Measurements from ENCODE around the gene ZNF385B.
A peak's percentile ranks its signal among the peaks of the same experiment; 100 is the strongest.
"Not testable (repeated sequence)": the region's sequence is repeated elsewhere in the genome, so short reads cannot be mapped to it uniquely, and the experiment has no call there.

ZNF385B gene

DNA sequence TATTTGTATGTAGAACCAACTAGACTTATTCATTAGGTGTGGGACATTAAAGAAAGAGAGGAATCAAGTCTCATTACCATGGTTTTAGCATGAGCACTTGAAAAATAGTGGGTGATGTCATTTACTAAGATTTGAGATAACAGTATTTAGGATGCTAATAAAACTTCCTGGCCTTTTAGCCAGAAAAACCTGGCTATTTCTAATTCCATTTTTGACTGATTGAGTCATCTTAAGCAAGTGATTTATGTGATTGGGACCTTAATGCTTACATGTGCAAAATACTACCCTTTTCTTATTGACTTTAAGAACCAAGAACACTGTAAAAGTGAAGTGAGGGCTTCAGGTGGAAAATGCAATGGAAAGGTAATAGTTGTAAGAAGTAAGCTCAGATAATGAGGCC is 400.0 kb downstream of the ZNF385B start:
- no peak for DNase-seq

DNA sequence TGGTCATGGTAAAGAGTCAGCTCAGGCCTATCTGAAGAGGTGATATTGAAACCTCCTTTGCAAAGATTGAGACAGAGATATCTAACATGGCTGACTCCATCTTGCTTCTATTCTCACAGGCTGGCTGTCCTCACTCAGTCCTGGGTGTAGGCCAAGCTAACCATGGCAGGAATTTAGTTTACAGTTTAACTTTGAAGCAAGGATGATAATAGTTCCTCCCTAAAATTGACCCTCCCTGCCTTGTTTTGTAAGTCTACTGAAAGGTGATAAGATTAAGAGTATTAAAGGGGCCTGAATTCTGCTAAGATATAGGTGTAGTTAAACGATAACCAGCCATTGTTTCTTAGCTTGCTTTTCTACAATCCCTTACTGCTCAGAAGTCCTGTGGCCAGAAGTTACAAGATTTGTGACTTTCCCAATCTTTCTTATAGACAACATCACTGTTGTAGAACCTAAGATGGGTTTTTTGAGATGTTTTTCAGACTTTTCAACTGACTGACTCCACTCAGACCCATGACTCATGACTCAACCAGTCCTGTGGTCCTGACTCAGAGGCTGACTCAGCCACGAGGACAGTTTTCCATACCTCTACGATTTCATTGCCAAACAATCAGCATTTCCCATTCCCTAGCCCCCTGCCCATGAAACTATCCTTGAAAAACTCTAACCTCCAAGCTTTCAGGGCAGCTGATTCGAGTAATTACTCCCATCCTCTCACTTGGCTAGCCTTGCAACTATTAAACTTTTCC is 401.1 kb downstream of the ZNF385B start:
- no peak for DNase-seq

DNA sequence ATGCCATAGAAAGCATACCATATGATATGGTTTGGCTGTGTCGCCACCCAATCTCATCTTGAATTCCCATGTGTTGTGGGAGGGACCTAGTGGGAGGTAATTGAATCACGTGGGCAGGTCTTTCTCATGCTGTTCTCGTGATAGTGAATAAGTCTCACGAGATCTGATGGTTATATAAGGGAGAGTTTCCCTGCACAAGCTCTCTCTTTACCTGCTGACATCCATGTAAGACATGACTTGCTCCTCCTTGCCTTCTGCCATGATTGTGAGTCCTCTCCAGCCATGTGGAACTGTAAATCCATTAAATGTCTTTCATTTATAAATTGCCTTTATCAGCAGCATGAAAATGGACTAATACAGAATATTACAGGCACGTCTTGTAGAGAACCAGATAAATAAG is 403.3 kb downstream of the ZNF385B start:
- not testable (repeated sequence) for DNase-seq

DNA sequence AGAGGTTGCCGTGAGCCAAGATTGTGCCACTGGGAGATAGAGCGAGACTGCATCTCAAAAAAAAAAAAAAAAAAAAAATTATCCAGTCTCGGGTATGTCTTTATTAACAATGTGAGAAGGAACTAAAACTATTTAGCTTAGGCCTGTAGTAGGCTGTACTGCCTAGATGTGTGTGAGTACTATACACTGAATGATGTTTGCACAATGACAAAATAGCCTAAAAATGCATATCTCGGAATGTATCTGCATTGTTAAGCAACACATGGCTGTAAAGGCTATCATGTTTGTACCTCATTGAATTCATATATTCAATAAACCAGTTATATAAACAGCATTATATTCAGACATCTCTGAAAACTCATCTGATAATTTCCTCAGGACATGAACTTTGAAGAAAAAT is 405.6 kb downstream of the ZNF385B start:
- DNase-seq = no peak

DNA sequence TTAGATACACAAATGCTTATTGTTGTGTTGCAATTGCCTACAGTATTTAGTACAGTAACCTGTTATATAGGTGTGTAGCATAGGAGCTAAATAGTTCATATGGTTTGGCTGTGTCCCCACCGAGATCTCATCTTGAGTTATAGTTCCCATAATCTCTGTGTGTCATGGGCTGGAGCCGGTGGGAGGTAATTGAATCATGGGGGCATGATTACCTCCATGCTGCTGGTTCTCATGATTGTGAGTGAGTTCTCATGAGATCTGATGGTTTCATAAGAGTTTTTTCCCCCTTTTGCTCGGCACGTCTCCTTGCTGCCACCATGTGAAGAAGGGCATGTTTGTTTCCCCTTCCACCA is 406.3 kb downstream of the ZNF385B start:
- no peak for DNase-seq

DNA sequence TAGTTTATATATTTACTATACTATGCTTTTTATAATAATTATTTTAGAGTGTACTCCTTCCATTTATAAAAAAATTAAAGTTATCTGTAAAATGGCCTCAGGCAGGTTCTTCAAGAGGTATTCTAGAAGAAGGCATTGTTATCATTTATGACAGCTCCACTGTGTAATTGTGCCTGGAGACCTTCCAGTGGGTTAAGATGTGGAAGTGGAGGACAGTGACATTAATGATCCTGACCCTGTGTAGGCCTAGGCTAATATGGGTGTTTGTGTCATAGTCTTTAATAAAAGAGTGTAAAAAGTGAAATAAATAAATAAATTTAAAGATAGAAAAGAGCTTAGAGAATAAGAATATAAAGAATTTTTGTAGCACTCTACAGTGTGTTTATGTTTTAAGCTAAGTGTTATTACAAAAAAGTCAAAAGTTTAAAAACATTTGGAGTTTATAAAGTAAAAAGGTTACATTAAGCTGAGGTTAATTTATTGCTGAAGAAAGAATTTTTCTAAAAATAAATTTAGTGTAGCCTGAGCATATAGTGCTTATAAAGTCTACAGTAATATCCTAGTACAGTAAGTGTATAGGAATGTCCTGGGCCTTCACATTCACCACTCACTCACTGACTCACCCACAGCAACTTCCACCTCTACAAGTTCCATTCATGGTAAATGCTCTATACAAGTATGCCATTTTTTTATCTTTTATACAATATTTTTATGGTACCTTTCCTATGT is 406.8 kb downstream of the ZNF385B start:
- DNase-seq = no peak

DNA sequence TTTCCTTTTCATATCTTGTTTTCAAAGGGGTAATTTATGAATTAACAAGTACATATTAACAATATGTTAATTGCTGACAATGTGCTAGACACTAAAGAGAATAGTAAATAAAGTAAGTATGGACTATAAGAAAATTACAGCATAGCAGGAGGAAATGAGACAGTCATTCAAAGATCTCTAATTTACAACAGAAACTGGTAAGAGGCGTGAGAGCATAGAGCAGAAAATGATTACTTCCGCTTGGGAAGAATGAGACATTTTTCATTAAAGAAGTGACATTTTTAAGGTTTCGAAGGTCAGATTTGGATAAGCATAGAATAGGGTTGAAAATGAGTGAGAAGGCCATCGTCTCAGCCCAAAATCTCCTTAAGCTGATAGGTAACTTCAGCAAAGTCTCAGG is 412.4 kb downstream of the ZNF385B start:
- DNase-seq = no peak

DNA sequence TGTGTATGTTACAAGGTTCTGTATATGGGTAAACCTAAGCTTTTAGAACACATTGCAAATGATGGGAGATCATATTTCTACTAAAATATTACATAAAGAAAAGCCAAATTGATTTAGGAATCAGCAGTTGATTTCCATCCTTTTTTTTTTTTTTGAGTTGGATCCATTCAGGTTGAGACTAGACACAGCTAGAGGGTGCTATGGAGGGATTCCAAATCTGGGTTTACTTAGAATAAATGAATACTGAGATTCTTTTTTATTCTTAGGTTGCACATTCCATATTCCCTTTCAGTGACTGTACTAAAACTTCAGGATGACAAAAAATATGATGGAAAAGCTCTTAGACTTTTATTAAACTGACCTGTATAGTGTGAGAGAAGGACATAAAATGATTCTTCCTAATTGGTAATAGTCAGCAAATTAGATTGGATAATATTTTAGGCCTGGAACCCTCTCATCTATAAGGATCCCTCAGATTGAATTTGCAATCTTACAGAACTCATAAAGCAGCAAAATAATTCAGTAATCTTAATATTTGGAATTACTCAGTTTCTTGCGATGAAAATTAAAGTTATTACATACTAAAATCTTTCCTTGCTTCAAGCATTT is 413.5 kb downstream of the ZNF385B start:
- DNase-seq = no peak

DNA sequence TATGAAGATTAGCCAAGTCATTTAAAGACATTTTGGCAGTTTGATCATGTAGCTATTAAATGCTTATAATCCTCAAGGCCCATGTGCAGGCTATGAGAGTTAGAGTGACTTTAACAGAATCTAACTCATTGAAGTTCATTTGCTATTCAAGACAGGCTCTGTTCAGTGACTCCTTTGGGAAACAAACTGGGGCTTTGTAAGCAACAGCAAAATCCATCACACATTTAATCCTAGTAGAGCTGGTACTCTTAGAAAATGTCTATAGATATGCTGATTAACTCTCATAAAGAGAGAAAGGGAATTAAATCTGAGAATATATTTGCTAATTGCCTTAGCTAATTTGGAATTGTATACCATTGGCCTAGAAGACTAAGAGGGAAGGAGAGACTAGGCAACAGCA is 414.0 kb downstream of the ZNF385B start:
- no peak for DNase-seq

DNA sequence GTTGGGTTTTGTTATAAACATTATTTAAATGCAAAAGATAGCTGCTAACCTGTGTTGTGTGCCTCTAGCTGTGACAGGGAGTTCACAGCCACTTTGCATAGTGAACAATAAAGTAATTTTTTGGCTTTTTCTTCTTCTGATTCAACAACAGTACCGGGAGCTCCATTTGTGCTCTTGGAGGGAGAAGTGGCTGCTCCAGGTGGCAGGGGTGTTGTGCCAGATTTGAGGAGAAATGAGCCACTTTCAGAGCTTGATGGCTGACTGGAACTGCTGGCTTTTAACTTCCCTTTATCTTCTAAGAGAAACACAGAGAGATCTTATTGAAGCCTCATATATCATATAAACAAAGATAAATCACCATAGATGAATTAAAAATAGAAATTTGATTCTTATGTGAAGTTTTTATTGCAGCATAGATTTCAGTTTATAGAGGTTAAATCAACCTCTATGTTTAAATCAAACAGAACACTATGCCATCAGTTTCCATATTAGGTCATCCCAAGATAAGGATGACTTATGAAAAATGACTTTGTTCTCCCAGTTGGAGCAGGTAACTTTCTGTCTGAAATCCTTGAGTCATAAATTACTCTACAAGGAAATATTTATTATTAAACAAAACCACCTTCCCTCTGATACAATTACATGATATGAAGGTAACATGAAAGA is 414.8 kb downstream of the ZNF385B start:
- DNase-seq = no peak

DNA sequence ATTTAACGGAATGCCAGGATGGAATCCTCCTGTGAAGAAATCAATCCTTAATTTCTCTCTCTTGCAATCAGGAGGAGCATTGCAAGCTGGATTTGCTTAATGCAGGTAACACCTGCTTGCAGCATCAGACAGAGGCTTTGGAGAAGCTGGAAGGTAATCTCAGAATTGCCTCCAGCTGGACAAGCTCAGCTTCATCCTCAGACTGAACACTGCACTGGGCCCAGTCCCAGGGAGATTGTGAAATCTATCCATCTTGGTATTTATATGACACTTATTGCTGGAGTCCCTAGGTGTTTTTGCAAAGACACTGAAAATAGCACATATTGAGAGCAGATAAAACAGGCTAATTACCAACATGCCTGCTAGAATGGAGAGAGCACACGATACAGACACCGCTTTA is 417.4 kb downstream of the ZNF385B start:
- no peak for DNase-seq

DNA sequence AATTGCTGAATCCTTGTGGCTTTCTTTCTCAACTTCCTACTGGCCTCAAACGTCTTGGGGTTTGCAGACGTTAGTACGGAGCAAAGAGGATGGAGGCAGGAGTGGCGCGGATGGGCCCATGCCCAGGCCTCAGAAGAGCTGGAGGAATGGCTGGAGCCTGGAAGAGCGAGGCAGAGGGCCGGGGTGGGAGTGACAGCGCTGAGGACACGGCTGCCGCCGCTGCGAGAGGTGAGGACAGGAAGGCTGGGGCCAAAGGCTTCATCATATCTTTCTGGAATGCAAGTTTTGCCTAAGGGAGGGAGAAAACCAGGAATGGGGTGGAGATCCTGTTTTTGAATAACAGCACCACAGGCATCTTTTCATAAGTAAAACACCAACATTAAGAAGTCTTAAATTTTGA is 418.2 kb downstream of the ZNF385B start:
- DNase-seq = no peak

DNA sequence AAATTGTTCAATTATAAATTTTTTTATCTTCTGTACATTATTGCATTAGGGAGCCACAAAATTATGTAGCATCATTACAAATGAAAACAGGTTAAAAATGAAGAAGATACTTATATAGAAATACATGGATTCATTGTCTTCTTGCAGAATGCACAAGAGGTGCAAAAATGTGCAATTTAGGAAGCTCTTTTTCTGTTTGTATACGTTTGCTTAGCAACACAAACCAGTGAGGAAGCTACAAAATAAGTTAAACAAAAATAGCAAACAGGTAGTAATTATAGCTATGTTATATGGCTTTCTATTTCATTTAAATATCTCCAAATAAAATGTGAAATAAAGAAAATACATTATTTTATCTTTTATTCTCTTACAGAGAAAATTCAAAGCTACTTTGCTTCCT is 419.2 kb downstream of the ZNF385B start:
- no peak for DNase-seq

DNA sequence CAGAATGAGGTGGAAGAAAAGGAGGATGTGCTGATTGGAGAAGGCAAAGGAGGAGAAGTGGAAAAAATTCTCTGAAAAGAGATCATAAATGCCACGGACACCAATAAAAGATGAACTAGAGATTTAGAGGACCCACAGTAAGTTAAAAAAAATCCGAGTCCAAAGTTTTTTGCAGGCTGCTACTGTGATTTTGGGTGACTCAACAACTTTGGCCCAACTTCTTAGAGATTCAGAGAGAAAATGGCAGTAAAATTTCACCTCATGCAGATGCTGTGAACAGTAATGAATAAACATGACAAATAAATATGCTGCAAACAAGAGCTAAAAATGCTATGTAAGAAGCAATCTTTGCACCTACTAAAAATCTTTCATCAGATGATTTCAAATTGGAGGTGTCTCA is 419.9 kb downstream of the ZNF385B start:
- DNase-seq = no peak

DNA sequence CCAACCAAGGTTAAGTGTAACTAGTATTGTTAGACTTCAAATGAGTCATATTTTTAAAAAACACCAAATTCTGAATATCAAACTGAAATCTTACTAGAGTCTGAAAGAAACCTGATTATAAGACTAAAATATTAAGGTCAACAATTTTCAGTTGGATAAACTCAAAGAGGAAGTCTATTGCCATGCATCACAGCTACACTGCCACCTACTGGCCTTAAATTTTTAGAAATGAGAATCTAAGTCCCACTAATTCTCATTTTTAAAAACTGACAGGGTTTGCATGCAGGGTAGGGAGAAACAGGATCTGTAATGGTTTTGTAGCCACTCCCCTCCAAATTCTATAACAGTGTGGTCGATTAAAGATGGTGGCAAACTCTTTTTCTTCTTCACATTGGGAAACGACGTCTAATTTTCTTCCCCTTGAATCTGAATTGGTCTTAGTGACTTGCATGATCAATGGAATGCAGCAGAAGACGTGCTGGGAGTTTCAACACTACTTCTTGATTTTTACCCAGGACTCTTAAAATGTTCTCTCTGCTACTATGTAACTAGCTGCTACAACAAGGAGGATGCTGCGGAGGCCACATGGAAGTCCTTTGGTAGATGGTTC is 420.7 kb downstream of the ZNF385B start:
- DNase-seq = peak; percentile 28

DNA sequence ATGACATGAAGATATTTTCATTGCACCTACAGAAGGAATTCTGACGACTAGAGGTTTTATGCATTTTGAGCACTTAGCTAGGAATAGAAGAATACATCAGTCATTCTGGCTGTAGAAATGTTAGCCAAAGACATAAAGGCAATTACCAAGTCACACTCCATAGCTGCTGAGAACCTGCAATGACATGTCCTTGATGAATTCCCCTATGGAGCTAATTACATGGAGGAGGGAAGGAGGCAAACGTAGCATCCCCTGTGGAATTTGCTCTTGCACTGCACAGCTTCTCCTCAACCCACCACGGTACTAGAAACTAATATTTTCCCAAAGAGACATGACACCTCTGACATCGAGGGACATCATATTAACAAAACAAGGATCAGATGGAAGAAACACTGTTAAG is 422.8 kb downstream of the ZNF385B start:
- DNase-seq = no peak

DNA sequence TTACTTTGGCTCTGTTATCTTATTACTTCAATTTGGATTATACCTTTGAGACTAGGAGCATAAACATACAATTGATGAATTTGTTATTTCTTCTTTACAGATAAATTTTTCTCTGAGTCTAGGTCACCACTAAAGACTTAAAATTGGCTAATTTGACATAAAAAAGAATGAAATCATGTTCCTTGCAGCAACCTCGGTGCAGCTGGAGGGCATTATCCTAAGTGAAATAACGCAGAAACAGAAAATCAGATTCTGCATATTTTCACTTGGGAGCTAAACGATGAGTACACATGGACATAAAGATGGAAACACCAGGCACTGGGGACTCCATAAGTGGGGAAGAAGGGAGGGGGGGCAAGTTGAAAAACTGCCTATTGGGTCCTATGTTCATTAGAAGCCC is 424.0 kb downstream of the ZNF385B start:
- DNase-seq = no peak

DNA sequence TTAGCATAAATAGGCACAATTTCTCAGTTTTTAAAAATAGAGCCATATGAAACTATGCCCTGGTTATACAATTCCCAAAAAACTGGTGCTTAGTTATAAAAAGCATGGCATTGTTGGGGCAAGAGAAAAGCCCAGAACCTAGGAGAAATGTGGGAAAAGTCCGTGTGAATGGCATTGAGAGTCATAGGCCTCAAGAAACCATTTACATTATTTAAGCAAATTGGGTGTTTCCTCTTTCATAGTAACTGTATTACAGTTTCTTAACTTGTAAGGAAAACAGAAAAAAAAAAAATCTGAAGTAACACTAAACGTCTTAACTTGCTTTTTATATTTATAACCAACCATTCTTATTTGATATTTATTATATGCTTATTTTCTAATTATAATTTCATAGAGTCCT is 425.8 kb downstream of the ZNF385B start:
- no peak for DNase-seq

DNA sequence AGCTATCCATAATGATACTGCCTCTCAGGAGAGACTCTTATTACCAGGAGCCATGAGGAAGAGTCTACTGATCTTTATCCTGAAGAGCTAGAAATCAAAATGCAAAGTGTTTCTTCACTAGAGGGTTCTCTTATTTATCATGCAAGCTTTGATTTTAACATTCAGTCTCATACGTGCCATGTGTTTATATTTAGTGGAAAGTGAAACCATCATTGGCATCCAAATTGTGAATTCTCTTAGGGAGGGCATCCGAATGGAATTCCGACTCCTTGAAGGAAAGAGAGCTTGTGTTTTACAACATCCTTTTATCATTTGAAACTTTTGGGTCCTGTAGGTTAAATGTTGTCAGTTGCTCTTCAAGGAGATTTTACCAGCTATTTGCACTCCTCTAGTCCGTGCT is 426.4 kb downstream of the ZNF385B start:
- no peak for DNase-seq

DNA sequence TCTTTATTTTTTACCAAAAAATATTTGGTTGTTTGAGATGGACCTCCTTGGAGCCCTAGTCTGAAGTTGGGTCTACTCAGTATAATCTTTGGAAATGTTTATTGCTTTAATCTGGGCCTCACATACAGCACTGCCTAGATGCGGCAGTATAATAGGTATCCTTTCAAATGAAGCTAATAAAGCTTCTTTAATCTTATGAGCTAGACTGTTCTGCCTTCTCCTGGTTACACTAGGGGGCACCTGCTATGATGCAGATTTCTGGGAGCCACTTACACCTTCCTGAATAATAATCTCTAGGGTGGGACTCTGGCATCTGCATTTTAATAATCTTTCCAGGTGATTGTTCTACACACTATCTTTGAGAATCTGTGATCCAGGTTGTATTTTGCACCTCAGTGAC is 427.1 kb downstream of the ZNF385B start:
- DNase-seq = no peak

DNA sequence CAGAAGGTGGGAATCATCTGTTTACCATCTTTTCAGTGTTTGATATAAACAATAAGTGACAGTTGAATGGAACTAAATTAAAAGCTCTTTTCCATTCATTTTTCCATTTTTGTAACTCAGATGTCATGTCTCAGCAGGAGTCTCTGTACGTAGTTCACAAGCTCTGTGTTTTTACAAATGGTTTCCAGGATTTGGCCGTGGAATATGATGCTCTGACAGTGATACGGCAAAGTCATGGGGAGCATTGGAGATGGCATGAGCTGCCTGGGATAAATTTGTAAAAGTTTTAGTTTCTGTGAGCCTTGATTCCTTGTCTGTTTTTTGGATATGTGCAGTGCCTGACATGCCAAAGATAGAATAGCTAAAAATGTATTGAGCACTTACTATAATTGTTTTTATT is 428.7 kb downstream of the ZNF385B start:
- DNase-seq = no peak

DNA sequence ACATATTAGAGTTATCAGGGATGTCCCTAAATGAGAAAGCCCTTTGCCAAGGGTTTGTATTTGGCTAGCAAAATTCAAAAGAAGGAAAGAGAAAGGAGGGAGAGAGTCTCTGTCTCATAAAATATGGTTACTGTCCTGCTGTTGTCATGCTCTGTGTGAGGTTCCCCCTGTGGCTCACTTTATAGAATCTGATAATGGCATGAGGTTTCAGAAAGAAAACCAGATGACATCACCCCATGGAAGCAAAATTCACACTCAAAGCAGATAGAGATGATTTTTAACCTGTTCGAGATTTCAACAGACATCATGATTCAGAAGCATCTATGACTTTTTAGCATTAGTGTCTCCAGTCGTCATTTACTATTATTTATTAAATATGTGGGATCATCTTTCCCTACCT is 431.8 kb downstream of the ZNF385B start:
- DNase-seq = no peak

DNA sequence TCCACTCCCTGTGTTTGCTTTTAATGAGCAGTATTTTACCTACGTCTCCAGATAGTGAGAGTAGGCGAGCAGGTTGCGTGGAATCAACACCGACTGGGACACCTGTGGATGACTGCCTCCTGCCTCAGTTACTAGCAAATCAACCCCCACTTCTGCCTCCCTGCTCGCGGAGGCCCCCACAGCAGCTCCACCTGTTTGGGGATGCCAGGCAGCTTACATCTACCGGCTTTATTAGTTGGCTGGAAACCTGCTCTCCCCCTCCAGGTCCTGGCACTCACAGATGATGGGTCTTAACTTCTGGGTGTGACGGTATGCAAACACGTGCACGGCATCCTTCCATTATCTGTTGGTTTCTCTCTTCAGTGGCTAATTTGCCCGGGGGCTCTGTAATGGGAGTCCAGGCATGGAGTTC is 432.3 kb downstream of the ZNF385B start:
- no peak for DNase-seq
